ENCODE data around the gene LMF2.

The LMF2 gene

DNA sequence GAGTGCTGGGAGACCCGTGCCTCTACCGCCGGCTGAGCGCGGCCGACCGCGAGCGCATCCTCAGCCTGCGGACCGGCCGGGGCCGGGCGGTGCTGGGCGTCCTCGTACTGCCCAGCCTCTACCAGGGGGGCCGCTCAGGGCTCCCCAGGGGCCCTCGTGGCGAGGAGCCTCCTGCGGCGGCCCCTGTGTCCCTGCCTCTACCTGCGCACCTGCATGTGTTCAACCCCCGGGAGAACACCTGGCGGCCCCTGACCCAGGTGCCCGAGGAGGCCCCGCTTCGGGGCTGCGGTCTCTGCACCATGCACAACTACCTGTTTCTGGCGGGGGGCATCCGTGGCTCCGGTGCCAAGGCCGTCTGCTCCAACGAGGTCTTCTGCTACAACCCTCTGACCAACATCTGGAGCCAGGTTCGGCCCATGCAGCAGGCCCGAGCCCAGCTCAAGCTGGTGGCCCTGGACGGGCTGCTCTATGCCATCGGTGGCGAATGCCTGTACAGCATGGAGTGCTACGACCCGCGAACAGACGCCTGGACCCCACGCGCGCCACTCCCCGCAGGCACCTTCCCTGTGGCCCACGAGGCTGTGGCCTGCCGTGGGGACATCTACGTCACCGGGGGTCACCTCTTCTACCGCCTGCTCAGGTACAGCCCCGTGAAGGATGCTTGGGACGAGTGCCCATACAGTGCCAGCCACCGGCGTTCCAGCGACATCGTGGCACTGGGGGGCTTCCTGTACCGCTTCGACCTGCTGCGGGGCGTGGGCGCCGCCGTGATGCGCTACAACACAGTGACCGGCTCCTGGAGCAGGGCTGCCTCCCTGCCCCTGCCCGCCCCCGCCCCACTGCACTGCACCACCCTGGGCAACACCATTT lies 41.7 kb upstream of the LMF2 start:
- H3K36me3 ChIP-seq (ENCODE audit: low read depth) = no peaks in the 10 kb centered on the region

DNA sequence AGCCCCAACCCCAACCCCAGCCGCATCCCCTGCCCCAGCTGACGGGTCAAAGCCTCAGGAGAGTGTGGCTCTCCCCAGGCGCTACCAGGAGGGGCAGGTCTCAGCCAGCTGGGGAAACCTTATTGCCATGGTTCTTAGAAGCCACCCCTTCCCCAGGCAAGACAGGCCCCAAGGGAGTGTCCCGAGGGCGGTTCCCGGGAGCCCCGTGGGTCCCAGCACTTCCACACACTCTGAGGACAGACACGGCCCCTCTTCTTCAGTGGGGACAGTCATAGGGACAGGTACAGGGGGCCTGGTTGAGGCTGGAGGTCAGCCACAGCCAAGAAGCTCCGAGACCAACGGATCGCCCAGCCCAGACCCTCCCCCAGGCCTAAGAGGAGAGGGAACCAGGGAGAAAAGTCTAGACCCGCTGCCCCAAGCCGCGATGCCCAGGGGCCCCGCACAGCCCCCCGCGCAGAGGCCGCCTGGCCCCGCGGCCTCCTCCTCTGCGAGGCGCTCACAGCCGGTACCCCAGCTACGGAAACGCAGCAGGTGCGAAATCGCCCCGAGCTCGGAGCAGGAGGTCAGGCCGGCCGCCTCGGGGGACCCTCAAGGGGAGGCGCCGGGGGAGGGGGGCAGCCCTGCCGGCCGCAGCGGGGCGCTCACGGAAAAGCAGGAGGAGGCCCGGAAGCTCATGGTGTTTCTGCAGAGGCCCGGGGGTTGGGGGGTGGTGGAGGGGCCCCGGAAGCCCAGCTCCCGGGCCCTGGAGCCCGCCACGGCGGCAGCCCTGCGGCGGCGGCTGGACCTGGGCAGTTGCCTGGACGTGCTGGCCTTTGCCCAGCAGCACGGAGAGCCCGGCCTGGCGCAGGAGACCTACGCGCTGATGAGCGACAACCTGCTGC lies 40.8 kb upstream of the LMF2 start:
- Histone ChIP-seq H3K4me3 (ENCODE audit: severe bottlenecking) (no peak overlapping the region), H3K36me3 (ENCODE audit: low read depth) (no peaks in the 10 kb centered on the region), H3K9me3 (ENCODE audit: severe bottlenecking) (no peaks in the 10 kb centered on the region), H3K27ac (ENCODE audit: poor library complexity, severe bottlenecking) (no peak overlapping the region), H3K27me3 (ENCODE audit: insufficient read depth, poor library complexity, severe bottlenecking) (no peaks in the 10 kb centered on the region), H3K4me1 (ENCODE audit: insufficient read depth, poor library complexity, severe bottlenecking) (peaks cover 6% of the 10 kb centered on the region)
- DNase-seq (ENCODE audit: low spot score) = no peak
- TF ChIP-seq, protein P1, sequence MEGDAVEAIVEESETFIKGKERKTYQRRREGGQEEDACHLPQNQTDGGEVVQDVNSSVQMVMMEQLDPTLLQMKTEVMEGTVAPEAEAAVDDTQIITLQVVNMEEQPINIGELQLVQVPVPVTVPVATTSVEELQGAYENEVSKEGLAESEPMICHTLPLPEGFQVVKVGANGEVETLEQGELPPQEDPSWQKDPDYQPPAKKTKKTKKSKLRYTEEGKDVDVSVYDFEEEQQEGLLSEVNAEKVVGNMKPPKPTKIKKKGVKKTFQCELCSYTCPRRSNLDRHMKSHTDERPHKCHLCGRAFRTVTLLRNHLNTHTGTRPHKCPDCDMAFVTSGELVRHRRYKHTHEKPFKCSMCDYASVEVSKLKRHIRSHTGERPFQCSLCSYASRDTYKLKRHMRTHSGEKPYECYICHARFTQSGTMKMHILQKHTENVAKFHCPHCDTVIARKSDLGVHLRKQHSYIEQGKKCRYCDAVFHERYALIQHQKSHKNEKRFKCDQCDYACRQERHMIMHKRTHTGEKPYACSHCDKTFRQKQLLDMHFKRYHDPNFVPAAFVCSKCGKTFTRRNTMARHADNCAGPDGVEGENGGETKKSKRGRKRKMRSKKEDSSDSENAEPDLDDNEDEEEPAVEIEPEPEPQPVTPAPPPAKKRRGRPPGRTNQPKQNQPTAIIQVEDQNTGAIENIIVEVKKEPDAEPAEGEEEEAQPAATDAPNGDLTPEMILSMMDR (IDR thresholded peaks at IDR 0.05; ENCODE audit: poor library complexity, severe bottlenecking) = no peak
- no peak for ATAC-seq (ENCODE audit: low read depth)

More for the DNA sequence above, 41.7 kb upstream of the LMF2 start:
- Histone ChIP-seq H3K4me1 (ENCODE audit: insufficient read depth, poor library complexity, severe bottlenecking) (peaks cover 6% of the 10 kb centered on the region), H3K9me3 (ENCODE audit: severe bottlenecking) (no peaks in the 10 kb centered on the region), H3K4me3 (ENCODE audit: severe bottlenecking) (no peak overlapping the region), H3K27ac (ENCODE audit: poor library complexity, severe bottlenecking) (no peak overlapping the region), H3K27me3 (ENCODE audit: insufficient read depth, poor library complexity, severe bottlenecking) (no peaks in the 10 kb centered on the region)
- ATAC-seq (ENCODE audit: low read depth) (no peak), DNase-seq (ENCODE audit: low spot score) (no peak)
- TF ChIP-seq, protein P1 (IDR thresholded peaks at IDR 0.05; ENCODE audit: poor library complexity, severe bottlenecking) = no peak

DNA sequence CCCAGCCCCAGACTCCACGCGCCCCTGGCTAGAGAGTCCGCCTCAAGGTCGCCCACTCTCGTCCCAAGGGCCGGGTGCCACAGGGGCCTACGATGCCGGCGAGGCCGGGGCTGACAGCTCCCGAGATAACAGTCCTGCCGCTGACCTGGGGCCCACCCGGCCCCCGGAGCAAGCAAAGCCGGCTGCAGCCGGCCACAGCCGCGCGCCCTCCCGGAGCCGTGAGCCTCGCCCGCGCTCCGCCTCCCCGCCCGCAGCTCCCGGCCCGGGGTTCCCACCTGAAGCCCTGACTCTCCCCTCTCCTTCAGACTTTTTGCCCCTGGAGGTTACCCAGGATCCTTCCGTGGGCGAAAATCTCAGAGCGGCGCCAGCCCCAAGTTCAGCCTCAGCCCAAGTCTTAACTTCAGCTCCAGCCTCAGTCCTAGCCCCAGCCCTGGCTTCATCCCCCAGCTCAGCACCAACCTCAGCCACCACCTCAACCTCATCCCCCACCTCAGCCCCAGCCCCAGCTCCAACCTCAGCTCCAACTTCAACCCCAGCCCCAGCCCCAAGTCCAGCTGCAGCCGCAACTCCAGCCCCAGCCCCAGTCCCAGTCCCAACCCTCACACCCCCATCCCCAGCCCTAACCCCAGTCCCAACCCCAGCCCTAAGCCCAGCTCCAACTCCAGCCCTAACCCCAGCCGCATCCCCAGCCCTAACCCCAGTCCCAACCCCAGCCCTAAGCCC lies 39.9 kb upstream of the LMF2 start:
- DNase-seq (ENCODE audit: low spot score) = no peak
- no peak overlapping the region for H3K27ac ChIP-seq (ENCODE audit: poor library complexity, severe bottlenecking)

DNA sequence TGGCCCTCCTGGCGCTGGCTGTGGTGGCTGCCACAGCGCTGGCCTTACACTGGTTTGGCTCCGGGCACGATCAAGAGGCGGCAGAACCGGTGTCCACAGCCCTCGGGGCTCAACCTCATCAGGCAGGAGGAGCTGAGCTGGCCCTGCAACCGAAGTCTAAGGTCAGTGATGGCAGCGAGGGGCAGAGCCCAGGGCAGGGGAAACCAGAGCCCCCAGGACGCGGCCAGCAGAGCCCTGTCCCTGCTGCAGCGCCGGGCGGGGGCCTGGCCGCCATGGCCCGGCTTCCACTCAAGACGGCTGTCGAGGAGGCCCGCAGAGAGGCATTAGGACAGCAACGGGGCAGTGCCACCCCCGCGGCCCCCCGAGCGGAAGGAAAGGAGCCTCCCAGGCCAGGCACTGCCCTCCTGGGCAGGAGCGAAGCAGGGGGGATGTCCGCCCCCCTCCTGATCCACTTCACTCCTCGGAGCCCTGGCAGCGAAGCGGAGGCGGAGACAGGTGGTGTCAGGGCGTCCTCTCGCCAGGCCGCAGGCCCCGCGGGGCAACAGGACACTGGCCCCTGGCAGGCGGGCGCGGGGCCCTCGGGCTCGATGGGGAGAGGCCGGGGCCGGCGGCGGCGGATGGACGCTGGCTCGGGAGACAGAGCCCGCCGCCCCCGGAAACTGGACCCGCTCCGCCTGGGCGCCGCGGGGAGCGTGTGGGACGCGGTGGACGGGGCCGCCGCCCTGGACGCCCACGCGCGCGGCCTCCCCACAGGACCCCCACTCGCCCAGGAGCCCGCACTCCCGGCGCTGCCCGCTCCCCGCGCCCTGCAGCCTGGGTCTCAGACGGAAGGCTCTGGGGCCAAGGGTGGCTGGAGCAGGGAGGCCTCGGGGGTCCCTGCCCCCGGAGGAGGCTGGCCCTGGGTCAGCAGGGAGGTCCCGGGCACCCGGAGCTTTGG lies 39.1 kb upstream of the LMF2 start:
- no peak overlapping the region for H3K4me3 ChIP-seq (ENCODE audit: severe bottlenecking)
- no peak for DNase-seq (ENCODE audit: low spot score)
- TF ChIP-seq, protein P1 (IDR thresholded peaks at IDR 0.05; ENCODE audit: poor library complexity, severe bottlenecking) = no peak
- no peak overlapping the region for H3K27ac ChIP-seq (ENCODE audit: poor library complexity, severe bottlenecking)
- no peaks in the 10 kb centered on the region for H3K9me3 ChIP-seq (ENCODE audit: severe bottlenecking)
- peaks cover 14% of the 10 kb centered on the region for H3K4me1 ChIP-seq (ENCODE audit: insufficient read depth, poor library complexity, severe bottlenecking)
- H3K27me3 ChIP-seq (ENCODE audit: insufficient read depth, poor library complexity, severe bottlenecking) = no peaks in the 10 kb centered on the region
- ATAC-seq (ENCODE audit: low read depth) = no peak
- H3K36me3 ChIP-seq (ENCODE audit: low read depth) = no peaks in the 10 kb centered on the region

More for the DNA sequence above, 39.9 kb upstream of the LMF2 start:
- no peak overlapping the region for H3K4me3 ChIP-seq (ENCODE audit: severe bottlenecking)
- no peaks in the 10 kb centered on the region for H3K36me3 ChIP-seq (ENCODE audit: low read depth)
- TF ChIP-seq, protein P1 (IDR thresholded peaks at IDR 0.05; ENCODE audit: poor library complexity, severe bottlenecking) = no peak
- H3K4me1 ChIP-seq (ENCODE audit: insufficient read depth, poor library complexity, severe bottlenecking) = peaks cover 7% of the 10 kb centered on the region
- ATAC-seq (ENCODE audit: low read depth) = no peak
- H3K9me3 ChIP-seq (ENCODE audit: severe bottlenecking) = no peaks in the 10 kb centered on the region
- H3K27me3 ChIP-seq (ENCODE audit: insufficient read depth, poor library complexity, severe bottlenecking) = no peaks in the 10 kb centered on the region
